Hematopoietic multipotent progenitor cell treated with erythropoietin and hydrocortisone succinate and interleukin-3 and kit ligand, for 15 days (in vitro differentiated cells): ENCODE measurements around the gene AMMECR1L.
A peak's percentile ranks its signal among the peaks of the same experiment; 100 is the strongest.
"Not testable (repeated sequence)": the region's sequence is repeated elsewhere in the genome, so short reads cannot be mapped to it uniquely, and the experiment has no call there.

Experiments
- DNase-seq: peaks from one replicate; pipeline ENCODE4 v3.0.0-alpha.2; 2015; ENCODE audit warnings: low spot score

The AMMECR1L gene

GRCh38 chr2:127887082-127887775, 1.5 kb upstream of the AMMECR1L start:
- peak; percentile 70 for DNase-seq

DNA sequence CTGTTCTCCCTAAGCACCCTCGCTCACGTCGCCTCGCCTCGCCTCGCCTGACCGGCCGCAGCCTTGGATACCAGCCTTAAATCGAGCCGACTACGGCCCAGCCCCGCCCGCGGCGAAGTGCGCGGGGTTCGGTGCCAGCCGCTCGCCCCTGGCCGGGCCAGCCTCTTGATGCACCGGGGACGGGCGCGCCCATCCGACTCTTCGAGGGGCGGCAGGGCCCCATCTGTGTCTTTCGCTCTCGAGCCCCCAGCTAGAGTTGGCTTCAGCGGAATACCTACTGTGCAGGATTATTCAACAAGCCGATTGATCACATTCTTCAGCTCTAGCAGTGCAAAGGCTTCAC, 808 bp upstream of the AMMECR1L start:
- DNase-seq, result peak; percentile 21

GRCh38 chr2:127884861-127885740, 655 bp downstream of the AMMECR1L start:
- DNase-seq, result not testable (repeated sequence)

DNA sequence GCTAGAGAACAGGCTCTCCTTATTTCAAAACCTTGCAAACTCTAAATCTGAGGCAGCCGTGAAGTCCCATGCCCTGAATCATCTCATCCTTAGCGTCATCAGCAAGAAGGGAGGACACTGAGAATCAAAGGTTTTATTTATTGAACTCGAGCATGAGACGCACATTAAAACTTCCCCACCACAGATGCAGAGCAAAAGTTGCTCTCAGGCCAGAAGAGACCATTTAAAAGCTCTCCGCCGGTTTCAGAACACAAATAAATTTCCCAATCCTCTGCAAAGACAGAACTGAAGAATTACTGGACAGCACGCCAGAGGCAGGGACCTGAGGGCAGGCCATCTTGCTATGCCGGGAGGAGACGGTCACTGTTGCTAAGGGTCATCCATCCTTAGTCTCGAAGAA, 1.3 kb downstream of the AMMECR1L start:
- no peak for DNase-seq

DNA sequence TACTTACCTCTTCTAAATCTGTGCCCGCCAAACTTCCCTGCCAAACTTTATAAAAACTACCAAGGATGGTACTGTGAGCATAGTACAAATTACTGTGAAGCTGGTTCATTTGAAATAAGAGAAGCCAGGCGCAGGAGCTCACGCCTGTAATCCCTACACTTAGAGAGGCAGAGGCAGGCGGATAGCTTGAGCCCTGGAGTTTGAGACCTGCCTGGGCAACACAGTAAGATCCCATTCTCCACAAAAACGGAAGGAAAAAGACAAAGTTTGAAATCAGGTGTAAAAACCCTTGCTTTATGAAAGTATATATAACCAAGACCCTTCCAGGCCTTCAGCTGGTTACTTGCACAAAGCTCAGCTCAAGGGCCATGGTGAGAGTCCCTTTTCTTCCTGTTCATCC, 5.9 kb downstream of the AMMECR1L start:
- DNase-seq, result no peak

DNA sequence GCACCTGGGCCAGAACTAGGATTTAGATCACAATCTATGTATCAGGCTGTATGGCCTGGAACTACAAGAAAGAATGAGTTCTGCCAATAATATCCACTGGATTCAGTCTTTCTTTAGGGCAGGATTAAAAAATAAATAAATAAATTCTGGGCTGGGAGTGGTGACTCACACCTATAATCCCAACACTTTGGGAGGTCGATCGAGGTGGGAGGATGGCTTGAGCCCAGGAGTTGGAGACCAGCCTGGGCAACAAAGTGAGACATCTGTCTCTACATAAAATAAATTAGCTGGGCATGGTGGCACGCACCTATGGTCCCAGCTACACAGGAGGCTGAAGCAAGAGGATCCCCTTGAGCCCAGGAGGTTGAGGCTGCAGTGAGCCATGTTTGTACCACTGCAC, 8.1 kb downstream of the AMMECR1L start:
- DNase-seq, result no peak

DNA sequence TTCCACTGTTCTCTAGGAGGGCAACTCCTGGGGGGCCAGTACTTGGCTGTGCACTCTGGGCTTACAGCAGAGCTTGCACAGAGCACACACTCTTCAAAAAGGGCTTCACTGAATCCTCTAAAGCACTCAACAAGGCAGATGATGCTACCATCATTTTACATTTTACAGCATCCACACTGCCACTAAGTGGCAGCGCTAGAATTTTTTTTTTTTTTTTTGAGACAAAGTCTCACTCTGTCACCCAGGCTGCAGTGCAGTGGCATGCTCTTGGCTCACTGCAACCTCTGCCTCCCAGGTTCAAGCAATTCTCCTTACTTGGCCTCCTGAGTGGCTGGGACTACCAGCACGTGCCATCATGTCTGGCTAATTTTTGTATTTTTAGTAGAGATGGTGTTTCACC, 8.6 kb downstream of the AMMECR1L start:
- no peak for DNase-seq

DNA sequence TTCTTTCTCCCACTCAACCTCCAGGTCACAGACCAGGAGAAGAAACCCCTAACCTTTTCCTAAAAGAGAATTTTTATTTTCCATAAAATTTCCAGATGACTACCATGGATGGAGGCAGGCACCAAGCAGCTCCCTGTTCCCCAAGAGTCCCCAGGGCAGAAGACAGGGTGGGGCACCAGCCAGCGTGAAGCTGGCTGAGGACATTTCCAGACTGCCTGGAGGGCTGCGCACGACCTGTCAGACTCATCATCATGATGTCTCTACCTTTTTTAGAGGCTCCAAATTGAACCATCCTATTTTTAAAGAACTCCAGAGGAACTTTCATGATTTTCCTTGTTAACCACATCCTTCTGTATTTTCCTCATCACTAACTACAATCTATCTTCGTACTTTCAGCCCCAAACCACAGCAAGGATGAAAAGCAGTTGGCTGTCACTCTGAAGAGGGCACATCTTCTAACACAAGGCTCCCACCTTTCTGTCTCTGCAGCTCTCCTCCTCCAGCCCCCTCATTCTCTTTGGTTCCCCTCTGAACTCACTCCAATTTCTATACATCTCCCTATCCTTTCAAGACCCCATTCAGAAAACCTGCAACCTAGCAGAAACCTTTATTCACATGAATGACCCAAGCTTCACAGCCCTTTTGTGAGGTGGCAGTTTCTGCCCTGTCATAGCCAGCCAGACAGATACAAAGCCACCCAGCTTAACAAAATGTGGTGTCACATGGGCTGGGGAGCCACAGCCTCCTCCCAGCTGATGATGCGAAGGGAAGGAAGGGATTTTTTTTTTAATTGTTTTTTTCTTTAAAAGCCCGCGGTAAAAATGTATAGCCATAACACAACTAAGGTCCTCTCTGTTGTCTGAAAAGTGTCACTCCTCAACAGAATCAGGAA, 11.1 kb downstream of the AMMECR1L start:
- no peak for DNase-seq

DNA sequence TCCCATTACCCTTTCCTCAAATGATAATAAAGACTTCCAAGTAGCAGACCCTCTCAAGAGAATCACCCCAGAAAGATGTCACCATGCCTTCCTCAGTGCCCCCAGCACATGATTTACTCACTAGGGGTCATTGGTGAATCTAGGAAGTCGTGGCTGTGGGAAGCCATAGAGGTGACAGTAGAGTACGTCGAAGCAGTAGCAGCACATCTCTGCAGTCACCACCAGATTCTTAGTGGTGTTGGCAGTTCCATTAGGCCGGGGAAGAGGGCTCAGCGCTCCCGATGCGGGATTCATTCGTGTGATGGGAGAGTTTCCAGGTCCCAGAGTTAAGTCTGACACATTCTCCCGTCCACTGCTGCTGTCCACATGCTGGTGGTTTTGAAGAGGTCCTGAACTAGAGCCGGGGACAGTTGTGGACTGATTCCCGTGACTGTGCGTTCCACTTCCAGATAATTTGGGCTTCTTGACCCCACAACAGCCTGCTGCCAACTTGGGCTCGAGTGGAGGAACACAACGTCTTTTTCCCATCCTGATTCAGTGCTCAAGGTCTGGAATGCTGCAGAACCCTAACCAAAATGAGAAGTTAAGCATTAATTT, 12.0 kb downstream of the AMMECR1L start:
- no peak for DNase-seq

DNA sequence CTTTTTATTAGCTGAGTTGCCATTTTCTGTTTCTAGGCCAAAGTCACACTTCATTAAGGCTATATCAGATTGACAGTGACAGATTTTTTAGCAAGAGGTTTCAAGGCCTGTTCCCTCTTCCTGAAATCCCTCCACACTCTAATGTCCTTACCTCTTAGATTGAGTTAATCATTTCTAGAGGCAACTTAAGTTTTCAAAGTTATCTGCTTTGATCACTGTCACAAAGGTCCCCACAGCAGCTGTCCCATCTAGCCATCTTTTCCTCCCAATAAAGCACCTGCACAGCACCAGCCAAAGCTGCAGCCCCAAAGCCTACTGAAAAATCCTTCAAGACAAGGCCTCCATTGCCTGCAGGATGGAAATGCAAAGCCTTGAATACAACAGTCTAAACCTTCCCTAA, 13.4 kb downstream of the AMMECR1L start:
- no peak for DNase-seq

DNA sequence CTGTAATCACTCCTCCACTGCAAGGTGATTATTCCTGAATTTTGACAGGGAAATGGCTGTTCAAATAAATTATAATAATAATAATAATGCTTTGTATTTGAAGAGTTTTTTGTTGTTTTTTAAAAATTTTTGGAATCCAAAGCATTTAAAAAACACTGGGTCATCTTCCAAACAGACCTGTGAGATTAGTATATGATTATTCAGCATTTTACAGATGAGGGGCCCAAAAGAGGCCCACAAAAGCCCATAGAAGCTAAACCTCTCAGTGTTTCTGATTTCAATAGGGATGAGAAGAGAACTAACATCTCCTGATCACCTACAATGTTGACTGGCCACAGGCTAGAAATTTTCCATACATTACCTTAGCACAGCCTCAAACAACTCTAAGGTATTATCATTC, 19.8 kb downstream of the AMMECR1L start:
- DNase-seq, result no peak

- DNase-seq, result peak; percentile 18
These were observed 20.9 kb downstream of the AMMECR1L start for GRCh38 chr2:127864877-127865276.

DNA sequence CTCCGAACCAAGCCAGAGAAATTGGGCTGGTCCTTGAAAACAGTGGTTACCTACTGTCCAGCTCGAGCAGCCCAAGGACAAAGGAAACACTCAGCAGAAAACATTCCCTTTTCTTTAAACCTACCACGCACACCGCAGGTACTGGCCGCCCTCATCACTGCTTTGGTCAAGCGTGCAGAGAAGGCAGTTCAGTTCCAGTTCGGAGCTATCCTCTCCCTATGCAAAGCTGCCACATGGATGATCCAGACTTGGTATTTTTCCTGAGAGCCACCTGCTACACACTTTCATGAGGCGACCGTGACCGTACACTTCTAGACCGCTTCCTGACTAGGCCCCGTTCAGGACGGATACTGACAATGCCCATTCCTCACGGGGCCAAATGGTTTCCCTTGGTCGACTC, 23.5 kb downstream of the AMMECR1L start:
- no peak for DNase-seq

DNA sequence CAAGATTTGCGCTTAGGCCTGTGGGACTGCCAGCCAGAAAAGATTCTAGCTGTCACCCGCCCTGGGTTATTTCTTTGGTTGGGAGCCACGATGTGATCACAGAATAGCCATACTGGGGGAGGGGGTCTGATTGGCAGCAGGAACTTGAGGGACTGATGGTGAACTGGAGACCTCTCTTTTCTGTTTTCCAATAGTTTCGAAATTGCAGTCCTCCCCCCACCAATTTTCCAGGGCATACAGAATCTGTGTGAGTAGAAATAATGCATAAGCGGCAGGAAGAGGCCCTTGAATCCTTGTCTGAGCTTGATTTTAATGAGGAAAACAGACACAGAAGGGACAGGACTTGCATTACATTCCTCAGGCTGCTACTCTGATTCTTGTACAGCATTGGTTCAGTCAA, 25.6 kb downstream of the AMMECR1L start:
- no peak for DNase-seq

GRCh38 chr2:127859712-127860085, 26.1 kb downstream of the AMMECR1L start:
- peak; percentile 44 for DNase-seq

GRCh38 chr2:127857265-127857808, 28.4 kb downstream of the AMMECR1L start:
- peak; percentile 33 for DNase-seq

DNA sequence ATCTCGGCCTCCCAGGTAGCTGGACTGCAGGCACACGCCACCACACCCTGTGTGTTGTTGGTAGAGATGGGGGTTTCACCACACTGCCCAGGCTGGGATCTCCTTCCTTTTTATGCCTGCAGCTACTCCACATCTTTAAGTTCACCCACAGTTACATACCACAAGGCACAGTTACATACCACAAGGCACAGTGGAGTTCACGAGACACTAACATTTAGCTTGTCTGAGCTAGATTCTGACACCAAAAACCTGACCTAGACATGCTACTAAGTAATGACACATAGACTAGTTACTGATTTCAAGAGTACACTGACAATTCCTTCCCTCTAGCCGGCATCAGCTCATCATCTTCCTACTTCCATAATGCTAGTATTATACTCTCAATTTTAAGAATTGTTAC, 32.1 kb downstream of the AMMECR1L start:
- DNase-seq, result no peak

DNA sequence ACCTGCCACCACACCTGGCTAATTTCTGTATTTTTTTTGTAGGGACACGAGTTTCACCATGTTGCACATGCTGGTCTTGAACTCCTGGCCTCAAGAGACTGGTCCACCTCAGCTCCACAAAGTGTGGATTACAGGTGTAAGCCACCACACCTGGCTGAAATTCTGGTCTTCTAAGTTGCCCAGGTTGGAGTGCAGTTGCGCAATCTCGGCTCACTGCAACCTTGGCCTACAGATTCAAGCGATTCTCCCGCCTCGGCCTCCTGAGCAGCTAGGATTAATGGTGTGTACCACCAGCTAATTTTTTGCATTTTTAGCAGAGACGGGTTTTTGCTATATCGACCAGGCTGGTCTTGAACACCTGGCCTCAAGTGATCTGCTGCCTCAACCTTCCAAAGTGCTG, 33.4 kb downstream of the AMMECR1L start:
- no peak for DNase-seq

- DNase-seq, result no peak
These were observed 37.8 kb downstream of the AMMECR1L start for GRCh38 chr2:127847931-127848330.

DNA sequence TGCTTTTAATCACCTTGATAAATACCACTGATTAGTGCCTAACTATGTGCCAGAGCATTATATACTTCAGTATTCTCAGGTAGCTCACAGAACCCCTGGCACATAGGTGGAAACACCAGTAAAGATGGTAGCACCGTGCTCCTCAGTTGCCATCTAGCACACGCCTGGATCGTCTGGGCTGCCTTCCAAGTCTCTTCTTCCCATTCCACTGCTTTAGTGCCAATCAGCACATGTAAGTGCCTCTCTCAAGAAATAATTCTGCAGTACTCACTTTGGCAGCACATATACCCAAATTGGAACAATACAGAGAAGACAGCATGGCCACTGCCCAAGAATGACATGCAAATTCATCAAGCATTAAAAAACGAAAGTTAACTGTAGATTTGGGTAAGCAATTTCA, 40.8 kb downstream of the AMMECR1L start:
- no peak for DNase-seq

DNA sequence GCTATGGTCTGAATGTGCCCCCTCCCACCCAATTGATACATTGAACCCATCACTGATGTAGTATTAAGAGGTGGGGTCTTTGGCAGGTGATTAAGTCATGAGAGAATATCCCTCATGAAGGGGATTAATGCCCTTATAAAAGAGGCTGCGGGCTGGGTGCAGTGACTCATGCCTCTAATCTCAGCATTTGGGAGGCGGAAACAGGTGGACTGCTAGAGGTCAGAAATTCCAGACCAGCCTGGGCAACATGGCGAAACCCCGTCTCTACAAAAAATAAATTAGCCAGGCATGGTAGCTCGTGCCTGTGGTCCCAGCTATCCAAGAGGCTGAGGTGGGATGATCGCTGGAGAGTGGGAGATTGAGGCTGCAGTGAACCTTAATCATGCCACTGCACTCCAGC, 42.1 kb downstream of the AMMECR1L start:
- no peak for DNase-seq
